Breast epithelium (tissue), 4 donors: Measurements from ENCODE around the gene ABTB2. TPM values are rescaled to one million over a fixed set of nuclear protein-coding genes. Genes with fewer than 3 reads are reported as not detected.

Source experiments
- DNase-seq, 2 donors: peaks; one replicate each; pipeline ENCODE4 v3.0.0-alpha.2; 2019; ENCODE audit warnings: low spot score in 2 of 2
- H3K27ac ChIP-seq, 2 donors: fragments of 200-600 bp; sonication (generic) in 1 of 2; one replicate each; pipeline ENCODE4 v1.5.1; 2016 to 2019; ENCODE audit warnings: mild to moderate bottlenecking in 1 of 2
- H3K27me3 ChIP-seq, 2 donors: fragments of 200-600 bp; sonication (generic) in 1 of 2; one replicate each; pipeline versions ENCODE4 v1.5.1 to v1.6.0; 2017 to 2019; ENCODE audit warnings: control low read depth in 1 of 2, mild to moderate bottlenecking in 1 of 2
- H3K36me3 ChIP-seq: fragments of 200-600 bp; one replicate; pipeline ENCODE4 v1.5.1; 2019
- H3K4me1 ChIP-seq, 2 donors: fragments of 200-600 bp; sonication (generic); one replicate each; pipeline ENCODE4 v1.5.1; 2016 to 2019; ENCODE audit warnings: control low read depth in 1 of 2
- H3K4me3 ChIP-seq, 3 donors: fragments of 200-600 bp; sonication (generic); 1 replicate in 2 of 3; 2 replicates in 1 of 3; pipeline ENCODE4 v1.5.1; 2016 to 2019; ENCODE audit warnings: mild to moderate bottlenecking in 3 of 3, moderate library complexity in 2 of 3
- H3K9me3 ChIP-seq, 2 donors: fragments of 200-600 bp; sonication (generic) in 1 of 2; one replicate each; pipeline ENCODE4 v1.5.1; 2016 to 2019; ENCODE audit warnings: control low read depth in 1 of 2
- CTCF ChIP-seq, 3 donors: fragments of 450-650 bp; IDR thresholded peaks; one replicate each; pipeline ENCODE4 v1.5.1; 2016 to 2017; ENCODE audit warnings: antibody characterized with exemption in 3 of 3, mild to moderate bottlenecking in 3 of 3, moderate library complexity in 3 of 3
- POLR2A ChIP-seq: fragments of 450-650 bp; IDR thresholded peaks from one replicate; pipeline ENCODE4 v1.6.1; 2016; ENCODE audit warnings: antibody characterized with exemption, mild to moderate bottlenecking, moderate library complexity
- POLR2AphosphoS5 ChIP-seq, 3 donors: sonication (generic); formaldehyde crosslinking; IDR thresholded peaks; one replicate each; pipeline ENCODE4 v1.6.1; 2017; ENCODE audit warnings: antibody characterized with exemption in 3 of 3
- intact Hi-C: fragments of 100-400 bp; cut with DNase I; formaldehyde crosslinking; loops from one replicate; pipeline ENCODE4 v1.15.1; 2023; ENCODE audit warnings: low total_unique reads
- total RNA-seq, 3 donors: library from RNA; depleted of rRNA; stranded (reverse); fragments of >200 nt; gene quantifications; one replicate each; pipeline ENCODE4 v1.1.0, GENCODE V29; 2016

The ABTB2 gene
- total RNA-seq, 3 donors from 2014 or later = 1.3 to 5.6 (median 1.9) TPM

- no peak for DNase-seq
- intact Hi-C loops = no loop called here
- Histone ChIP-seq H3K4me1 (peaks cover 0 to 6% of the 10 kb centered on the region in 2 donors), H3K27me3 (no peaks in the 10 kb centered on the region), H3K4me3 (no peak overlapping the region), H3K36me3 (no peaks in the 10 kb centered on the region), H3K27ac (no peak overlapping the region), H3K9me3 (no peaks in the 10 kb centered on the region)
- no peak for TF ChIP-seq POLR2A
- TF ChIP-seq CTCF (IDR thresholded peaks at IDR 0.05) = no peak
- no peak for TF ChIP-seq POLR2AphosphoS5 (IDR thresholded peaks at IDR 0.05)
Observed at GRCh38 chr11:34190192-34191139, 167.3 kb downstream of the ABTB2 start.

- TF ChIP-seq CTCF (IDR thresholded peaks at IDR 0.05) (no peak), POLR2AphosphoS5 (IDR thresholded peaks at IDR 0.05) (no peak), POLR2A (no peak)
- no peak for DNase-seq
- no peaks in the 10 kb centered on the region for H3K36me3 ChIP-seq
- intact Hi-C loops = no loop called here
- H3K27ac ChIP-seq = no peak overlapping the region
- no peaks in the 10 kb centered on the region for H3K9me3 ChIP-seq
- H3K4me1 ChIP-seq = peaks cover 0 to 6% of the 10 kb centered on the region in 2 donors
- H3K4me3 ChIP-seq = no peak overlapping the region
- H3K27me3 ChIP-seq = no peaks in the 10 kb centered on the region
Observed at GRCh38 chr11:34189191-34189590, 168.6 kb downstream of the ABTB2 start.

- H3K4me1 ChIP-seq = peaks cover 0 to 6% of the 10 kb centered on the region in 2 donors
- H3K36me3 ChIP-seq = no peaks in the 10 kb centered on the region
- intact Hi-C loops = no loop called here
- H3K4me3 ChIP-seq = no peak overlapping the region
- no peak overlapping the region for H3K27ac ChIP-seq
- TF ChIP-seq POLR2A = no peak
- no peak for TF ChIP-seq POLR2AphosphoS5 (IDR thresholded peaks at IDR 0.05)
- TF ChIP-seq CTCF (IDR thresholded peaks at IDR 0.05) = no peak
- no peaks in the 10 kb centered on the region for H3K9me3 ChIP-seq
- no peaks in the 10 kb centered on the region for H3K27me3 ChIP-seq
- DNase-seq = no peak
Observed at GRCh38 chr11:34188181-34188580, 169.6 kb downstream of the ABTB2 start.

- intact Hi-C loops = no loop called here
- no peak for DNase-seq
- Histone ChIP-seq H3K4me1 (peaks cover 0 to 6% of the 10 kb centered on the region in 2 donors), H3K4me3 (no peak overlapping the region), H3K9me3 (no peaks in the 10 kb centered on the region), H3K27me3 (no peaks in the 10 kb centered on the region), H3K27ac (no peak overlapping the region), H3K36me3 (no peaks in the 10 kb centered on the region)
- TF ChIP-seq POLR2AphosphoS5 (IDR thresholded peaks at IDR 0.05) (no peak), CTCF (IDR thresholded peaks at IDR 0.05) (no peak), POLR2A (no peak)
Observed at GRCh38 chr11:34185926-34186841, 171.6 kb downstream of the ABTB2 start.
